Keratinocyte (primary cell): ENCODE measurements around the gene RRBP1. TPM values are rescaled to one million over a fixed set of nuclear protein-coding genes. Genes with fewer than 3 reads are reported as not detected.

Source experiments
- DNase-seq: peaks from one replicate; pipeline ENCODE4 v3.0.0-alpha.2; 2011; ENCODE audit warnings: low read depth, missing footprints, low spot score
- FAIRE-seq: peaks from 2 replicates; lab custom pipeline; 2011; peaks lifted over from hg19 to GRCh38; lab: Jason Lieb, UNC
- H2AFZ ChIP-seq: 2 replicates; pipeline ENCODE4 v1.6.0; 2012; ENCODE audit warnings: low read length, control low read depth, inconsistent platforms; ENCODE audit not compliant: control insufficient read depth
- H3K27ac ChIP-seq: 2 replicates; pipeline ENCODE4 v1.5.1; 2011; ENCODE audit warnings: low read length; ENCODE audit not compliant: control insufficient read depth, insufficient read depth
- H3K27me3 ChIP-seq: 3 replicates; pipeline ENCODE4 v1.6.0; 2011; ENCODE audit warnings: low read length; ENCODE audit not compliant: control insufficient read depth, insufficient read depth; ENCODE audit errors: extremely low read depth
- H3K36me3 ChIP-seq, 2 experiments: 2 replicates in 1 of 2; 3 replicates in 1 of 2; pipeline ENCODE4 v1.5.1; 2011; ENCODE audit warnings: low read length in 2 of 2, mild to moderate bottlenecking in 1 of 2; ENCODE audit not compliant: control insufficient read depth in 2 of 2, insufficient read depth in 2 of 2; ENCODE audit errors: extremely low read depth in 1 of 2
- H3K4me1 ChIP-seq: 3 replicates; pipeline ENCODE4 v1.5.1; 2011; ENCODE audit warnings: low read length; ENCODE audit not compliant: control insufficient read depth, insufficient read depth; ENCODE audit errors: extremely low read depth
- H3K4me2 ChIP-seq: 3 replicates; pipeline ENCODE4 v1.6.0; 2011; ENCODE audit warnings: low read depth, low read length; ENCODE audit not compliant: control insufficient read depth, insufficient read depth; ENCODE audit errors: extremely low read depth
- H3K4me3 ChIP-seq, 3 experiments: fragments of 200-600 bp in 1 of 3; sonication (generic) in 1 of 3; 2 replicates in 2 of 3; 3 replicates in 1 of 3; pipeline ENCODE4 v1.5.1; 2011 to 2016; ENCODE audit warnings: low read length in 3 of 3, mild to moderate bottlenecking in 3 of 3, control low read depth in 2 of 3, inconsistent platforms in 1 of 3, low read depth in 1 of 3, mixed read lengths in 1 of 3, mixed run types in 1 of 3, moderate library complexity in 1 of 3; ENCODE audit not compliant: control insufficient read depth in 2 of 3, insufficient read depth in 2 of 3; ENCODE audit errors: extremely low read depth in 1 of 3
- H3K79me2 ChIP-seq: 2 replicates; pipeline ENCODE4 v1.6.0; 2012; ENCODE audit warnings: low read length; ENCODE audit not compliant: control insufficient read depth, insufficient read depth
- H3K9ac ChIP-seq: 3 replicates; pipeline ENCODE4 v1.6.0; 2011; ENCODE audit warnings: low read length; ENCODE audit not compliant: control insufficient read depth, insufficient read depth; ENCODE audit errors: extremely low read depth
- H3K9me1 ChIP-seq: 3 replicates; pipeline ENCODE4 v1.6.0; 2011; ENCODE audit warnings: low read length; ENCODE audit not compliant: control insufficient read depth, insufficient read depth; ENCODE audit errors: extremely low read depth
- H3K9me3 ChIP-seq: 2 replicates; pipeline ENCODE4 v1.5.1; 2012; ENCODE audit warnings: low read depth, low read length; ENCODE audit not compliant: control insufficient read depth
- H4K20me1 ChIP-seq: 3 replicates; pipeline ENCODE4 v1.6.0; 2011; ENCODE audit warnings: low read length; ENCODE audit not compliant: control insufficient read depth, insufficient read depth; ENCODE audit errors: extremely low read depth
- EZH2 ChIP-seq: IDR thresholded peaks from one replicate; pipeline ENCODE4 v1.6.1; 2012; ENCODE audit warnings: inconsistent platforms, mild to moderate bottlenecking, low read length, moderate library complexity
- dilution Hi-C: fragments of 300-500 bp; cut with MboI; formaldehyde crosslinking; loops from one replicate; pipeline ENCODE4 v1.7.0; 2020; ENCODE audit warnings: low sequenced_read_pairs; ENCODE audit not compliant: extremely low pct_ligation_motif_present
- polyA plus RNA-seq, 5 experiments: library from polyadenylated mRNA; depleted of rRNA in 3 of 5; stranded (reverse) in 3 of 5; stranded (forward) in 1 of 5; unstranded in 1 of 5; fragments of >200 nt; gene quantifications; 1 replicate in 1 of 5; 2 replicates in 3 of 5; 3 replicates in 1 of 5; pipeline versions ENCODE4 v1.2.1 to v1.2.3, GENCODE V29; 2011 to 2012; ENCODE audit warnings: missing spikeins in 2 of 5, low read depth in 1 of 5, low replicate concordance in 1 of 5
- TF ChIP-seq, protein P1 (sequence below), 3 experiments: IDR thresholded peaks in 1 of 3; conservative IDR thresholded peaks in 1 of 3; optimal IDR thresholded peaks in 1 of 3; 2 replicates in 2 of 3; 3 replicates in 1 of 3; pipeline versions ENCODE3 to v1.5.1; 2011; ENCODE audit warnings: low read length in 3 of 3, mild to moderate bottlenecking in 3 of 3, moderate library complexity in 2 of 3, control low read depth in 1 of 3, inconsistent platforms in 1 of 3; ENCODE audit not compliant: insufficient read depth in 2 of 3; ENCODE audit errors: extremely low read depth in 1 of 3

The RRBP1 gene
- polyA plus RNA-seq, 1 donor (not counting 4 experiments of a cell fraction or from before 2014, with no cell fraction given): 43.9 TPM

DNA sequence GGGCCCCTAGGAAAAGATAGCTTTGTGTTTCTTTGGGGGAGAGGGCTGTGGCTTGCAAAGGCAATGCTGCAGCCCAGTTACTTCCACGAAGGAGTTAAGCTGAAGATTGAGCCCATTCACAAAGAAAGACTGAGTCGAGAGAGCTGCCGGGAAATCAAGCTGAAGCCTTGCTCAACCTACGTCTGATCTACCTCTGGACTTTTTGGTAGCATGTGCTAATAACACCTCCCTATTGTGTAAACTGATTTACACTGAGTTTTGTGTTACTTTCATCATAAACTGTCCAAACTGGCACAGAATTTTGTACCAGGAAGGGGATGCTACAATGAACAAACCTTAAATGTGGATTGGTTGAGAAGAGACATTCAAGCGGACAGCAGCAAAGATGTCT lies 41.3 kb upstream of the RRBP1 start:
- H3K79me2 ChIP-seq: no peaks in the 10 kb centered on the region
- no peak overlapping the region for H3K27ac ChIP-seq
- H3K9me1 ChIP-seq: no peaks in the 10 kb centered on the region
- dilution Hi-C loops: no loop called here
- H3K4me1 ChIP-seq: no peaks in the 10 kb centered on the region
- no peak overlapping the region for H3K4me3 ChIP-seq
- no peak overlapping the region for H3K9ac ChIP-seq
- H3K27me3 ChIP-seq: peaks cover 3% of the 10 kb centered on the region
- no peaks in the 10 kb centered on the region for H4K20me1 ChIP-seq
- no peaks in the 10 kb centered on the region for H3K36me3 ChIP-seq
- no peak for TF ChIP-seq EZH2
- TF ChIP-seq, protein P1, sequence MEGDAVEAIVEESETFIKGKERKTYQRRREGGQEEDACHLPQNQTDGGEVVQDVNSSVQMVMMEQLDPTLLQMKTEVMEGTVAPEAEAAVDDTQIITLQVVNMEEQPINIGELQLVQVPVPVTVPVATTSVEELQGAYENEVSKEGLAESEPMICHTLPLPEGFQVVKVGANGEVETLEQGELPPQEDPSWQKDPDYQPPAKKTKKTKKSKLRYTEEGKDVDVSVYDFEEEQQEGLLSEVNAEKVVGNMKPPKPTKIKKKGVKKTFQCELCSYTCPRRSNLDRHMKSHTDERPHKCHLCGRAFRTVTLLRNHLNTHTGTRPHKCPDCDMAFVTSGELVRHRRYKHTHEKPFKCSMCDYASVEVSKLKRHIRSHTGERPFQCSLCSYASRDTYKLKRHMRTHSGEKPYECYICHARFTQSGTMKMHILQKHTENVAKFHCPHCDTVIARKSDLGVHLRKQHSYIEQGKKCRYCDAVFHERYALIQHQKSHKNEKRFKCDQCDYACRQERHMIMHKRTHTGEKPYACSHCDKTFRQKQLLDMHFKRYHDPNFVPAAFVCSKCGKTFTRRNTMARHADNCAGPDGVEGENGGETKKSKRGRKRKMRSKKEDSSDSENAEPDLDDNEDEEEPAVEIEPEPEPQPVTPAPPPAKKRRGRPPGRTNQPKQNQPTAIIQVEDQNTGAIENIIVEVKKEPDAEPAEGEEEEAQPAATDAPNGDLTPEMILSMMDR (optimal IDR thresholded peaks at IDR 0.05 in 1 of 3, IDR thresholded peaks at IDR 0.05 in 1 of 3, conservative IDR thresholded peaks at IDR 0.05 in 1 of 3; ENCODE audit: extremely low read depth in 1 of 3, insufficient read depth in 2 of 3, low read length in 3 of 3): no peak
- no peaks in the 10 kb centered on the region for H3K9me3 ChIP-seq
- H2AFZ ChIP-seq: no peak overlapping the region
- FAIRE-seq (no peak), DNase-seq (no peak)
- H3K4me2 ChIP-seq: no peak overlapping the region

DNA sequence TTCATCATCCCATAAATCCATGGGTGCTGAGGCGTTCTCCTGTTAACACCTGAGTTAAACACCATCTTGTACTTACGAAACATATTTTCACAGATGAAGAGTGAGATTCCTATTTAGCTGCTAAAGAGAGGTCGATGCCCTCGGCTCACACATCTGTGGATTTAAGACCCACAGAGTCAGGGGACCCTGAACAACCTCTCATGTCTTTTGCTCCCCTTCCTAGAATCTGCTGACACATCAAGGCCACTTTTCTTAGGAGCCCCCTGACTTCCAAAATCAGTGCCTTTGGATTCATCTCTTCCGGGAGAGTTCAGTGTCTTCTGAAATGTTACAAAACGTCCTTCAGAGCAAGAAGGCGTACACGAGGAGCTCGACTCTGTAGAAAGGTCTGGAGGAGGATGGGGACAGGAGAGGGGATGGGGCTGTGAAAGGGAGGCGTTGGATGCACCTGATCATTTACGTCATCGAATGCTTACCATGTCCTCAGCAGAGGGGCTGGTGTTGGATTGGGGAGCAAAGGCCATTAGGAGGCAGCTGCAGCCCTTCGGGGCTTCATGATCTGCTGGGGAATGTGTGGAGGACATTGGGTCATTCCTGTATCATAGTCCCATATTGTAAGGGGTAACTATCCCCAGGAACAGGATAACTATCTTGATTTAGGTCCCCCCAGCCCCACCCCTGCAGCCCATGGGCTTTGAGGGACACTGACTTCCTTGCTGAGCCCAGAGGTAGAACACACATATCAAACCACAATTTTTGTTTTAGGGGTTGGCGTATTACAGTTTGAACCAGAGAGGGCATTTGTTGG lies 40.7 kb upstream of the RRBP1 start:
- H3K27me3 ChIP-seq: peaks cover 3% of the 10 kb centered on the region
- no peak overlapping the region for H3K9ac ChIP-seq
- no peak overlapping the region for H3K4me2 ChIP-seq
- TF ChIP-seq EZH2: no peak
- TF ChIP-seq, protein P1 (optimal IDR thresholded peaks at IDR 0.05 in 1 of 3, IDR thresholded peaks at IDR 0.05 in 1 of 3, conservative IDR thresholded peaks at IDR 0.05 in 1 of 3; ENCODE audit: extremely low read depth in 1 of 3, insufficient read depth in 2 of 3, low read length in 3 of 3): no peak
- no peaks in the 10 kb centered on the region for H3K9me1 ChIP-seq
- FAIRE-seq (no peak), DNase-seq (no peak)
- no peaks in the 10 kb centered on the region for H3K36me3 ChIP-seq
- H3K79me2 ChIP-seq: no peaks in the 10 kb centered on the region
- H3K27ac ChIP-seq: no peak overlapping the region
- H4K20me1 ChIP-seq: no peaks in the 10 kb centered on the region
- H3K4me1 ChIP-seq: no peaks in the 10 kb centered on the region
- H3K9me3 ChIP-seq: no peaks in the 10 kb centered on the region
- dilution Hi-C loops: no loop called here
- no peak overlapping the region for H2AFZ ChIP-seq
- H3K4me3 ChIP-seq: no peak overlapping the region
